HG03565 (cell line): ENCODE measurements around the gene TAF6.

Experiments used
- ATAC-seq: cut with Tn5 transposase; IDR thresholded peaks from one replicate; pipeline ENCODE4 v1.9.1; 2021; ENCODE audit warnings: mild to moderate bottlenecking, moderate library complexity; ENCODE audit not compliant: unreplicated experiment

Gene TAF6

DNA sequence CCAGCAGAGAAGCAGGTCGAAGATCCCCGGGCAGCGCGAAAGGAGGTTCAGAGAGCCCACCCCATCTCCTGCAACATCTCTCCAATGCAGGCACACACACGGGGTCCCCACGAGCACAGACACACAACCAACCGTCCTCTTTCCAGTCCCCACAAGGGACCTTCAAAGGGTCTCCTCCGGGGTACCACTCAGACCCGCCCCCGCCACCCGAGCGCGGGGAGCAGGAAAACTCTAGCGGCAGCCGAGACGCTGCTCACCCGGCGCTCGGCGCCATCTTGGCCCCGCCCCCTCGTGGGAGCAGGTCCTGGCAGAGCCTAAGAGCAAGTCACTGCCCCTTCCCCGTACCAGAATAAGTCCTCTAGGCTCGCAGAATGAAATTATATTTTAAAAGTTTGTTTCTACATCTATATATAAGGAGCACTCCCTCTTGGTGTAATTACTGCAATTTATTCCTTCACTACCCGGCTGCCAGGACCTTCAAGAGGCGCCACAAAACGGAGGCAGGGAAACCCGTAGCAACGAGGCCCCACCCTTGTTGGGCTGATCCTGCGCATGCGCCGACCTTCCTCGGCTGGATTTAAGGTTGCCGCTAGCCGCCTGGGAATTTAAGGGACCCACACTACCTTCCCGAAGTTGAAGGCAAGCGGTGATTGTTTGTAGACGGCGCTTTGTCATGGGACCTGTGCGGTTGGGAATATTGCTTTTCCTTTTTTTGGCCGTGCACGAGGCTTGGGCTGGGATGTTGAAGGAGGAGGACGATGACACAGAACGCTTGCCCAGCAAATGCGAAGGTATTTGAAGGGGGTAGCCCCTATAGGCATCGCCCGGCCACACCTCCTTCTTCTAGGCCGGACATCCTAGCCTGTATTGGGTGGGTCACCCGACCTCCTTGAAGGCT lies at the start of gene TAF6, which contains the start of gene CNPY4:
Gene TAF6 (minus strand): TSS at position 287 of the 898 bp plus-strand sequence. CDS start 5,149 bp downstream, outside the sequence.
Gene CNPY4 (plus strand): TSS at position 563 of the 898 bp plus-strand sequence. CDS start 111 bp downstream, at position 674.
- peak; percentile 56 for ATAC-seq

DNA sequence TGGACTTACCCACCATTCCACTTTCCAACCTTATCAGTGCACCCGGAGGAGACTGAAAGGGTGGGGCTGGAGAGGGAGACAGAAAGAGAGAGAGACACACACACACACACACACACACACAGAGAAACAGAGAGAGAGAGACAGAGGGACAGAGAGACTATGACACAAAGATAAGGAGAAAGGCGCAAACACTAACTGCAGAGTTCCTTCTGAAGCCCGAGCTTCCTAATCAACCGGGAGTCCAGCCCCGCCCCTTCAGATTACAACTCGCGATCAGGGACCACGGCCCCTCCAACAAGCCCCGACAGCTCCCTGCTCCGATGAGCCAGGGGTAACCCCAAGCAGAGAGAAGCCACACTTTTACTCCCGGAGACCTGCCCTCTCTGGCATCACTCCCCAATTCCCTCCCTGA lies 48.8 kb upstream of the TAF6 start:
- no peak for ATAC-seq

DNA sequence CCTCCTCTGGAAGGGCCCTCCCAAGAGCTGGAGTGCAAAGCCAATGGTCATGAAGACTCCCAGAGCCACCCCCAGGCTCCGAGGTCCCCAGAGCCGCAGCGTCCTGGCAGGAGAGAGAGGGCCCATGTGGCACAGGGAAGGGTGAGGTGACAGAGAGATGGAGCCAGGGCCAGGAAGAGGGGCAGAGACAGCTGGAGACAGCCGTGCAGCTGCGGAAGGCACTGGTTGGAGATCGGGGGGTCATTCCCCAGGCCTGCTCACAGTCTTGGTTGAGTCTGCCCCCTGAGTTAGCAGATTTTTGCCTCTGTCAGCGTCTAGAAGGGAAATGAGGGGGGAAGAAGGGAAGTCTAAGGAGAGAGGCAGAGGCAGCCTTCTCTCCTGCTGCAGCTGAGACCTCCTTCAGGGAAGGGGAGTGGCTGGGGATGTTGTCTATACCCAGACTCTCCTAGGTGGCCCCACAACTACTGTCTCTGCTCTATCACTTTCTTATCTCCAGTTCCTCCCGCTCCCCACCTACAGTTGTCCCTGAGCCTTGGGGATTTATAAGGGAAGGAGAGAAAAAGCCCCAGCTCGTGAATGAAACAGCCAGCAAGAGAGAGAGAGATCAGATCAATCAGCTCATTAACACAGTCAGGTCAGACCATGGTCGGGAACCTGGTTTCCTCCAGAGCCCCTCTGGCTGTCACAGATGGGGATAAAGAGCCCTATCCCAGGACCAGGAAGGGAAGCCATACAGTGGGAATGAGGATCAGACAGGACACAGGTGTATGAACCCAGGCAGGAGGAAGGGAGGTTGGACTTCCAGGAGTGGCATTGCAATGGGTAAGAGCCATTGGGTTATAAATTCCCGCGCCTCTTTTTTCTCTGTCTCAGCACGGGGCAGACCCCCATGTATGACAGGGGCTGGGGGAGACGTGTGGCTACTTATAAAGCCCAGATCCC lies 48.1 kb upstream of the TAF6 start:
- no peak for ATAC-seq

DNA sequence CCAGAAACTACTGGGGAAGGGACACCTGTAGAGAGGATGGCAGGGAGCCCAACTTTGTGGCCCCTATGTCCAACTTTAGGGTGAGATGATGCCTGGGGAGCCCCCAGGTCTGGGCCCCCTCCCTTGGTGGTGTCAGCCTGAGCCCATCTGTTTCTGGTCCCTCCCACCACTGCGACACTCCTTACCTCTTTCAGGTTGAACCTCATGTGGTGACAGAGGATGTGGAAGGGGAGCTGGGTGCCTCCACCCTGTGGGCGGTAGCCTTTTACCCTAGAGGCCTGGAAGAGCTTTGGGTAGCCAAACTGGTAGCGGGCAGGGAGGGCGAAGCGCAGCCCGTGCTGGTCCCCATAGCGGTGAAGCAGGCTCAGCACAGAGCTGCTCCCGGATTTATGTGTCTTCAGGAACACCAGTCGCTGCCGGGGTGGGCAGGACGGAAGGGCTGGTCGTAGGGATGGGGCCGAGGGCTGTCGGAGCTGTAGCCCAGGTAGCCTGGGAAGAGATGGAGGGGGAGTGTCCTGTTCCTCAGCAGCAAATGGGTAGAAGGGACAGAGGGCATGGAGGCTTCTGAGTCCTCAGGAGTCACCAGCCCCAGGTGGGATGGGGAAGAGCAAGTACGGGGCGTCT lies 47.3 kb upstream of the TAF6 start:
- ATAC-seq = no peak

DNA sequence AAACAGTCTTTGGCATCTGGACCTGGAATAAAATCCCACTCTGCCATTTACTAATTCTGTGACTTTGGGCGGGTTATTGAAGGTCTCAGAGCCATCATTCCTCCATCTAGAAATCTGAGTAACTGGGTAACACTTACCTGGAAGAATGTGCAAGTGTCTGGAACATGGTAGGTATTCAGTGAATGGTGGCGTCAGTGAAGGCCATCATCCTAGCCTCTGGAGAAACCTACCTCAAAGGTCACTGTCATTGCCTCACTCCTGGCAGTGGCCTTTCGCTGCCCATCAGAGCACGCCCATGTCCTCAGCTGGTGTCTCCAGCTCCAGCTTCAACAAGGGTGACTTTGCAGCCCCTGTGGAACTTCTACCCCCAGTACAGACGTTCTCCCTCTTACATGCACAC lies 44.7 kb upstream of the TAF6 start:
- ATAC-seq = no peak

DNA sequence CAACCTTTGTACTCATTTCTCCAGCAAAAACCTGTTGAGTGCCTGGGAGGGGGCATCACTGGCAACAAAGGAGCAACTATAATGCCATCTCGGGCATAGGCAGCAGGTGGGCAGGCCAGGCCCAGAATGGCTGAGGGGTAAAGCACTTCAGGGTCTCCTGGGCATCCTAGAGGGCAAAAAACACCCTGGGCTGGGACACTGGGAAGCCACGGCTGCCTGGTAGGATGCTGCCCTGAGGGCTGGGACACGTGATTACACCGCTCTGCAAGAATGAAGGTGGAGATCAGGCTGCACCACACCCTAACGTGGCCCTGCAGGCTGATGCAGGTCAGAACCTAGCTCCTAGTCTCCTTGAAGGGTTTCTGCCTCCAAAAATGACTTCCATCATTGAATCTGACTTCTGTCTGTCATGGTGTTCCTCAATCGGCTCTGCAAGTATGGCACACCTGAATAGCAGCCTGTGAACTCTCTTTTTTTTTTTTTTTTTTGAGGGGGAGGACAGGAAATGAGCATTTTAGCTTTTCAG lies 43.9 kb upstream of the TAF6 start:
- no peak for ATAC-seq

DNA sequence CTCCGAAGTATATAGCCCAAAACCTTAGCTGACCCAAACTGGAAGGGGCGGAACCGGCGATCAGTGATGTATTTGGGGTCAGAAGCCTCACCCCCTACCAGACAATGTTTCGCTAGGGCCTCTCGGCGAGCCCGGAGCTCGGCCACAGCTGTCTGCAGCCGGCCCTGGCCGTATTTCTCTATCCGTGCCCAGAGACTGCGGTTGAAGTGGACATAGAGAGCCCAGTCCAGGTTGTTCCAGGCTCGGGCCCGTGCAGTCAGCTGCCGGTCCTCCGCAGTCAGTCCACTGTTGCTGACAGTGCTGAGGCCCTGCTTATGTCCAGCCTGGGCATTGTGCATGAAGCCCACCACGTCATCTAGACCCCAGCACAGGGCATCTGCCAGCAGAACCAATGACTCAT lies 40.9 kb upstream of the TAF6 start:
- no peak for ATAC-seq

DNA sequence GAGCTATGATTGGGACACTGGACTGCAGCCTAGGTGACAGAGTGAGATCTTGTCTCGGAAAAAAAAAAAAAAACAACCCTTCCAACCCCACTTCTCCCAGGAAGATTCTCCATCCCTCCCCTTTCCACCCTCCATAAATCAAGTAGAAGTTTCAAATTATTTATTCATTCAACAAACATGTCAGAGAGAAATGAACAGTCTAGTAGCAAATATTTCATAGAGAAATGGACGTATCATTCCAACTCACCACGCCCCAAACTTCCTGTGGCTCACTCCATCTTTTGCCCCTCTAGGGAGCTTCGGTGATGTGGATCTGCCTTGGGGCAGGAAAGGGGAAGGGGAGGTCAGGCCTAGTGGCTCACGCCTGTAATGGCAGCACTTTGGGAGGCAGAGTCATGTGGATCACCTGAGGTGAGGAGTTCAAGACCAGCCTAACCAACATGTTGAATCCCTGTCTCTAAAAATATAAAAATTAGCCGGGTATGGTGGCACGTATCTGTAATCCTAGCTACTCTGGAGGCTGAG lies 40.0 kb upstream of the TAF6 start:
- no peak for ATAC-seq

DNA sequence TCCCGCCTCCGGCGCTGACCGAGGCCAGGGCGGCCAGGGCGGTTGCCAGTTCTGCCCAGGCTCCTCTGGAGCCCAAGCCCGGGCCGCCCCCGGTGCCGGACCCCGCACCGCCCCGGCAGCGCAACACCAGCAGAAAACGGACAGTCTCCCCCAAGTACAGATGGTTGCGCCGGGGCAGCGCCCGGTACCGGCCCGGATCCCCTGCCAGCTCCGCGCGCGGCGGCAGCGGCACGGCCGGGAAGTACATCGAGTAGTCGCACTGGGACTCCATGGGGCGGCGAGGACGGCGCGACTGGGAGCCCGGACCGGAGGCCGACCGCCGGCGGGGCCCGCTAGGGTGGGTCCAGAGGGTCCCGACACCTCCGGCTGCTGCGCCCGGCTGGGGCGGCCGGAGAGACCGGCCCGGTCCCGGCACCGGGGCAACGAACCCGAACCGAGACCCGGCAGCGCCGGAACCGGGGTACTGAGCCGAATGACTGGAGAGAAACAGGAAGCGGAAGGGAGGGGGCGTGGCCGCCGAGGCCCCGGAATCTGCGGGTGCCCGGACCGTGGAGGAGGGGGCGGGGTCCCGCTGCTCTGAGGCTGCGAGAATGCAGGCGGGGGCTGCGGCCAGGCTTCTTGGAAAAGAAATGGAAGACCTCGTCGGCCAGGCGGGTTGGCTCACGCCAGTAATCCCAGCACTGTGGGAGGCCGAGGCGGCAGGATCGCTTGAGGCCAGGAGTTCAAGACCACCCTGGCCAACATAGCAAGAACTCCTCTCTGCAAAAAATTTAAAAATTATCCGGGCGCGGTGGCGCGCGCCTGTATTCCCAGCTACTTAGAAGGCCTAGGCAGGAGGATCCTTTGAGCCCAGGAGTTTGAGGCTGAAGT lies 39.3 kb upstream of the TAF6 start, which contains the start of gene TRAPPC14:
Gene TRAPPC14 (minus strand): TSS at position 495 of the 870 bp plus-strand sequence. CDS start 224 bp downstream, at position 271.
- peak; percentile 49 for ATAC-seq

DNA sequence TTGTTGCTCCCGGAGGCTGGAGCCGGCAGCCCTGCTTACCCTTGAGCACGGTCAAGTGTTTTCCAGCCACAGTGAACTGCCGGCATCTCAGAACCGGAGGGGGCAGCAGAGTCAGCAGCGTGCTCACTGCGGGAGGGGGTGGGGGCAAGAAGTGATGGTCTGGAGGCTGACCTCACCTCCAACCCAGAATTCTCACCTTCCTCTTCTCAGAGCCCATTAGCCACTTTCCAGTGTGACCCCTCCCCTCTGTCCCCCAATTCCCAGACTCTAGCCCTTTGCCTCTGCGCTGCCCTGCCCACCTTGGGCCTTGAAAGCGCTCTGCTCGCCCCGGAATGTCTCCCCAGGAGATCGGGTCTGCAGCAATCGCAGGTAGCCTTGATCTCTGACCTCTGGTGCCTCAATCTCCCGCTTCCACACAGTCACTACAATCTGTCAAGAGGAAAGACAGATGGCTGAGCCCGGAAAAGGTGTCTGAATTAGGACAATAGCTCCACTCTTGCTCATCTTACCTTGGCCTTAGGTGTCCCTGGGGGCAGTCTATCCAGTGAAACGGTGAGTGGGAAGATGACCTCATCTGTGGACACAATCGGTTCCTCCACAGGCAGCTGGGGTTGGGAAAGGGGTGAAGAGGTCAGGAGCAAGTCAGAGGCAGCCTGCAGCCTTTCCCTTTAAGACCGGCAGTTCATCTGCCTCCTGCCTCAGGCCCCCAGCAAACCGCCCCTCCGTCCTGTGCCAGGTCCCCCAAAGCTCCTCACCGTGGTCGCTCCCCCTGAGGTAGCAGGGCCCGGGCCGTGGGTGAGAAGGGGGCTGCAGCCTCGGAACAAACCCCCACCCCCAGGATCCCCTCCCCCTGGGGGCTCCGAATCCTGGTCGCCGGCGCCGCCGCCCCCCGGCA lies 38.4 kb upstream of the TAF6 start:
- no peak for ATAC-seq

DNA sequence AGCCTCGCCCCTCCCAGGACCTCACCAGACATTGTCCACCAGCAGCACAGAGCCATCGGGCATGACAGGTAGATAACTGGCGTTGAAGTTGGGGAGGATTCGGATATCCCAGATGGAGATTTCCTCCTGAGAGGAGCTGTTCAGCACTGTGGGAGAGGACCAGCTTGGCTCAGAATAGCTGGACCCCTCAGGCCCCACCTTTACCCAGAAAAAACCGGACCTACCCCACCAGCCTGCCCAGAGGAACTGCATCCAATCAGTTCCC lies 37.8 kb upstream of the TAF6 start:
- no peak for ATAC-seq

DNA sequence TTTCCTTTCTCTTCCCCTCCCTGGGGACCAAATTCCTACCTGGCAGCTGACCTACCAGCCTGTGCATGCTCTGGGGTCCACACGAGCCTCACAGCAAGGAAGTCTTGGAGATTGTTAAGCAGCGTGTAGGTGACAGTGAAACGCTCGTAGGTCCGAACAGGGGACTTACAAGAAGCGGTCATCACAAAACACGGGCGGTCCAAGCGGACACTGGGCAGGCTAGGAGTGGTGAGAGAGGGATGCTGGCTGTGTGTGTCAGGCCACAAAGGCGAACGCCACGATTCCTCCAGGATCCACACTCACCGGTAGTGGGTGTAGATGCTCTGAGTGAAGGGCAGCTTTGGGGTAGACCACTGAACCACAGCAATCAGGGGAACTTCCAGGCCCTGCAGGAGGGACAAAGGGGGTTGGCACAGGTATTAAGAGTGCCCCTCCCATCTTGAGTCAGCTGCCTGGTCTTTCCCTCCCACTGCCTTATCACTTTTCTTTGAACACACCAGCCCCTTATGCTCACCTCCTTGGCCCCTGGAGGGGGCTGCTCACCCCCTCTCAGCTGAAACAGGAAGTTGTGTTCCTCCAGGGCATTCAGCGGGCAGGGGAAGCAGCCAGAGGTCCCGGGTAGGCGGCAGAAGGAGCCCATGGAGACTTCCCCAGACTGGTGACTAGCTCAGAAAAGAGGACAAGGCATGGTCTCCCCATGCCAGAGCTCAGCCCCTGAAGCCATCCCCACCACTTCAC lies 37.3 kb upstream of the TAF6 start:
- ATAC-seq = no peak

DNA sequence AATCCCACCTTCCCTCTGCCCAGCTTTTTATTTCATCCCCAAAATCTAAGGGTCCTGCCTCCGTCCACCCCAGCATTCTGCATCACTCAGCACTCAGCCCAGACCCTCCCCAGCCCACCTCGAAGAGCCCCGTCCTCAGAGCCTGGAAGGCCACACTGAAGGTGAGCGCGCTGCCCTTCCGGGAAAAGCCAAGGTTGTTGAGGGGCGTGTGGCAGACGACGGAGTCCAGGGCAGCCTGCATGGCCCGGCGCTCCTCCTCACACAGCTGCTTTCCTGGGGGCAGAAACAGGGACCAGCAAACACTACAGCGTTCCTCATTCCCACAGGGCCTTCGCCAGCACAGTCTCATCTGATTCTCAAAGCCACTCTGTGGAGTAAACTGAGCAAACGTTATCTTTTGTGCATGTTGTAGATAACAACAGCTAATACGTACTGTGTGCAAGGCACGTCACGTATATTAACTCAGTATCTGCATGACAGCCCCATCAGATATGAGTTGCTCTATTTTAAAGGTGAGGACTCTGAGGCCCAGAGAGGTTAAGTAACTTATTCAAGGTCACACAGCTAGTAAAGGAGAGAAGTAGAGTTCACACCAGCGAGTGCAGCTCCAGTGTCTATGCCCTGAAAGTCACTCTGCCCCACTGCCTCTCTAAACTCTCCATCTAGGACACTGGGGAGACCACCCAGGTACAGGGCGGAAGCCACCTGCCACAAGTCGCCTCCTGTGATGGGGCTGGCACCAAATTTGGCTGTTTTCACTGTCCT lies 36.6 kb upstream of the TAF6 start:
- ATAC-seq = no peak

DNA sequence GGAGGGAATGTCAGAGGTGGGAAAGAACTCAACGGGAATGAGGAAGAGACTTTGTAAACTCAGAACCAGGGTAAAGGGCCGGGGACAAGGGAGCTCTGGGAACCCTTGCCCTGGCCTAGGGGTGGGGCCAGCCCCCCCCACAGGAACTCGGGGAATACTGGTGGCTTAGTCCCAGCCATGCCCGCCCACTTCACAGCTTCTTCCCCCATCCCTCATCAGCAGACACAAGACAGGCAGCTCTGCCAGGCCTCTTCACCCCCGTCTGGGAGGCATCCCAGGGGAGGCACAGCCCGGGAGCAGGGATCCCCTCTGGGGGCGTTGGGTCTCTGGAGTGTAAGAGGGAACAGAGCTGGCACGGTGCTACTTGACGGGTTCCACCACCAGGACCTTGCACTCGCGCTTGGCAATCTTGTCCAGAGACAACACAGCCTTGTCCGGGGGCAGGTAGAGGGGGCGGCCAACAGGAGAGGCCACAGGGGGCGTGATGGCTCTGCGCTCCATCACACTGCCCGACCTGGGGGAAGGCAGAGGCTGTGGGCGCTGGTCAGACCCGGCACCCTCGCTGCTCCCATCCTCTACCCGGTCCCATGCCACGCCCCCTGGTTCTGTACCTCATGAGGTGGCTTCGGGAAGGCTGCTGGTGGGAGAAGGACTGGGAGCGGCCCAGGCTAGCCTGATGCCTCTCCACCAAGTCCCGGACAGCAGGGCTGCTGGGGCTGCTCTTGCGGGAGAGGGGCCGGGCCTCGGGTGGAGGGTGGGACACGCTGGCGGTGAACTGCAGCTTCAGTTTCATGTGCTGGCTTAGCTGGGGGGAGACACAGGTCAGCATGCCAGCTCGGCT lies 35.7 kb upstream of the TAF6 start:
- ATAC-seq = no peak

DNA sequence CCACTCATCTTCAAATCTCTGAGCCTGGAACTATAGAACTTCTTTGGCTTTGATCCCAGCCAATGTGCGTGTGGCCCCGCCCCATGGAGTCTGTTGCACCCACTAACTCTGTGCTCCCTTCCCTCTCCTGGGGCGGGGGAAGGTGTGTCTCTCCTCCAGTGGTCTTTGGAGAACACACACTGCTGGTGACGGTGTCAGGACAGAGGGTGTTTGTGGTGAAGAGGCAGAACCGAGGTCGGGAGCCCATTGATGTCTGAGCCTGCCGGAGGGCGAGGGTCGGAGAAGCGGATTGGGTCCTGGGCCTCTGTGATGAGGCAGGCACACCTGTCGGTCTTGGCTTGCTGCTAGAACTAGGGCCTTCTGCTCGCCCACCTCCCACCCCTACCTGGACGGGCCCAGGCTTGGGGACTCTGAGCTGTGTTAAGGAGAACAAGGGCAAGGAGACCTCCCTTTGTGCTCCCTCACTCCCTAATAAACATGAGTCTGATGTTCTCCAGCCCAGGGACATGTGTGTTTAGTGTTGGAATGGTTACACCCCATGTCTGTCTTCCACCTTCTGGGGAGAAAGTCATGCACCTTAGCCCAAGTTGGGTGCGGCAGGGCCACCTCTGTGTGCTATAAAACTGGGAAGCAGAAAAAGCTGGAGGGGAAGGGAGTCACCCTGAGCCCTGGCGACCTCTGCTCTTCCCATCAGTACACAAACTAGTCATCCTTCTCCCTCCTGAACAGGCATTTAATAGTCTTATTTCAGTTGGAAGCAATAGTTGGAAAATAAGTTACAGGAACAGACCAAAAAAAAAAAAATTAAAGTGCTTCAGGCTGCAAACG lies 34.8 kb upstream of the TAF6 start:
- no peak for ATAC-seq
